ENCODE data around the gene CLTB. TPM values are rescaled to one million over a fixed set of nuclear protein-coding genes. Genes with fewer than 3 reads are reported as not detected.

CLTB gene
- total and polyA plus RNA-seq, 2 of the 4 experiments (the other 2 are of a cell fraction), result 87.6 to 99.9 TPM

DNA sequence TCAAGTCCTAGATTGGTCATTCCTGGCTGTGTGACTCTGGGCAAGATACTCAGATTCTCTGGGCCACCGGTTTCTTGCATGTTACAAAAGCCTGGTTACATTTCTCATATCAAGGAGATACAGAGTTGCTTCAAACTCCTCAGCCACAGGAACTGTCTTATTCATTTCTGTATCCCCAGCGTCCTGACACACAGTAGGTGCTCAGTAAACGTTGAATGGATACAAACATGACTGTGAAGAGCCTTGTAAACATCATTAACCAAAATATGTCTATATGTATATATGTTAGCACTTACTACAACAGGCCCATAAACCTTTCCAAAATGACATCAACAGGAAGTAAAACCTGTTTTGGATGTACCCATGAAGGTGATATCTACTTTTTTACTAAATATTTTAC lies 1.6 kb downstream of the CLTB start:
- ATAC-seq (ENCODE audit: low read depth) (no peak), DNase-seq (no peak)
- intact Hi-C loops (cut with micrococcal nuclease), result loop anchor here (5.0 to 10.0 kb wide), 2 partner anchors 203 to 230 kb away; partner anchors contain the start of gene TSPAN17
- Histone ChIP-seq H3K4me1 (ENCODE audit: control insufficient read depth, insufficient read depth, low read length) (peaks cover 11% of the 10 kb centered on the region), H2AK9ac (replicated peaks; ENCODE audit: low read depth, low read length, poor library complexity) (no peak overlapping the region), H4K5ac (ENCODE audit: low read depth, low read length) (no peak overlapping the region), H2BK20ac (ENCODE audit: low read depth, low read length) (no peak overlapping the region), H2BK5ac (ENCODE audit: low read depth, low read length, poor library complexity, severe bottlenecking) (no peak overlapping the region), H3K4ac (ENCODE audit: low read depth, low read length) (no peak overlapping the region), H3K36me3 (ENCODE audit: control insufficient read depth, insufficient read depth, low read length) (peaks cover 6% of the 10 kb centered on the region), H2BK15ac (ENCODE audit: low read depth, low read length) (no peak overlapping the region), H3K4me3 (ENCODE audit: insufficient read depth, low read depth, low read length) (no peak overlapping the region), H3K18ac (ENCODE audit: low read depth, low read length) (no peak overlapping the region), H3K9ac (ENCODE audit: low read depth, low read length) (no peak overlapping the region), H4K91ac (ENCODE audit: insufficient read depth, low read depth, low read length) (no peak overlapping the region), H4K20me1 (ENCODE audit: insufficient read depth, low read length) (peaks cover 45% of the 10 kb centered on the region), H3K23ac (ENCODE audit: low read depth, low read length) (no peak overlapping the region), H3K14ac (replicated peaks; ENCODE audit: low read depth, low read length) (no peak overlapping the region), H3K9me3 (ENCODE audit: control insufficient read depth, insufficient read depth, low read length) (no peaks in the 10 kb centered on the region), H4K8ac (ENCODE audit: low read depth in 2 of 2, low read length in 2 of 2) (no peak overlapping the region), H3K9me1 (ENCODE audit: insufficient read depth, low read length) (peaks cover 16% of the 10 kb centered on the region), H3K79me1 (ENCODE audit: low read depth in 1 of 2, low read length in 2 of 2) (peaks cover 26 to 59% of the 10 kb centered on the region in 2 experiments), H3K56ac (ENCODE audit: extremely low read depth, insufficient read depth, low read length) (no peak overlapping the region), H2AFZ (replicated peaks; ENCODE audit: low read length, poor library complexity) (no peak overlapping the region), H3K27ac (ENCODE audit: insufficient read depth, low read length) (no peak overlapping the region), H2AK5ac (ENCODE audit: low read depth, low read length) (peak overlapping the region; percentile 25; the same call in 1 of the 2 replicates), H3K27me3 (ENCODE audit: control insufficient read depth, insufficient read depth, low read length) (no peaks in the 10 kb centered on the region), H2BK120ac (ENCODE audit: low read depth, low read length) (no peak overlapping the region), H3K4me2 (ENCODE audit: low read depth, low read length) (peak overlapping the region; percentile 19)
- dilution Hi-C loops (cut with HindIII; ENCODE audit: low sequenced_read_pairs, unreplicated experiment), result no loop called here
- in situ Hi-C loops (cut with MboI; ENCODE audit: low sequenced_read_pairs), result no loop called here
- WGBS, 2 experiments (ENCODE audit: extremely low coverage in 2 of 2, insufficient read length in 1 of 2), result 100% methylated on average over 1 of the region's 3 CpGs; no CpG with 5 or more reads in 1 of the 2 experiments
- BruUV-seq (replicated peaks), result TSS peak; percentile 46
- POLR2A ChIA-PET (ENCODE audit: unreplicated experiment), result no interaction called here
- TF ChIP-seq, protein P1, sequence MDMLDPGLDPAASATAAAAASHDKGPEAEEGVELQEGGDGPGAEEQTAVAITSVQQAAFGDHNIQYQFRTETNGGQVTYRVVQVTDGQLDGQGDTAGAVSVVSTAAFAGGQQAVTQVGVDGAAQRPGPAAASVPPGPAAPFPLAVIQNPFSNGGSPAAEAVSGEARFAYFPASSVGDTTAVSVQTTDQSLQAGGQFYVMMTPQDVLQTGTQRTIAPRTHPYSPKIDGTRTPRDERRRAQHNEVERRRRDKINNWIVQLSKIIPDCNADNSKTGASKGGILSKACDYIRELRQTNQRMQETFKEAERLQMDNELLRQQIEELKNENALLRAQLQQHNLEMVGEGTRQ (IDR thresholded peaks at IDR 0.05; ENCODE audit: low read depth, low read length), result no peak
- TF ChIP-seq MAZ (IDR thresholded peaks at IDR 0.05; ENCODE audit: borderline replicate concordance, low read depth, low read length) (no peak), RAD21 (IDR thresholded peaks at IDR 0.05; ENCODE audit: low read length) (no peak), POLR2A (IDR thresholded peaks at IDR 0.05; ENCODE audit: low read depth, low read length) (no peak), MAFK (IDR thresholded peaks at IDR 0.05; ENCODE audit: low read depth, low read length) (no peak), MXI1 (IDR thresholded peaks at IDR 0.05; ENCODE audit: borderline replicate concordance, low read depth, low read length) (no peak), CEBPB (IDR thresholded peaks at IDR 0.05; ENCODE audit: low read depth, low read length) (no peak), NFE2L2 (IDR thresholded peaks at IDR 0.05; ENCODE audit: low read depth, low read length) (no peak), CHD1 (IDR thresholded peaks at IDR 0.05; ENCODE audit: low read depth, low read length) (no peak)
- TF ChIP-seq, protein P2, sequence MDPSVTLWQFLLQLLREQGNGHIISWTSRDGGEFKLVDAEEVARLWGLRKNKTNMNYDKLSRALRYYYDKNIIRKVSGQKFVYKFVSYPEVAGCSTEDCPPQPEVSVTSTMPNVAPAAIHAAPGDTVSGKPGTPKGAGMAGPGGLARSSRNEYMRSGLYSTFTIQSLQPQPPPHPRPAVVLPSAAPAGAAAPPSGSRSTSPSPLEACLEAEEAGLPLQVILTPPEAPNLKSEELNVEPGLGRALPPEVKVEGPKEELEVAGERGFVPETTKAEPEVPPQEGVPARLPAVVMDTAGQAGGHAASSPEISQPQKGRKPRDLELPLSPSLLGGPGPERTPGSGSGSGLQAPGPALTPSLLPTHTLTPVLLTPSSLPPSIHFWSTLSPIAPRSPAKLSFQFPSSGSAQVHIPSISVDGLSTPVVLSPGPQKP (IDR thresholded peaks at IDR 0.05; ENCODE audit: borderline replicate concordance, low read depth, low read length), result no peak
- CTCF ChIA-PET, result interaction anchor here (0.7 kb wide), 1 partner anchor 146 kb away, joined by 4 read pairs; no protein-coding TSS in a partner anchor

Measured in IMR-90 (cell line).